Anterior cingulate cortex (tissue), 58 donors: ENCODE data around the gene SRRM1.
A peak's percentile ranks its signal among the peaks of the same experiment; 100 is the strongest.
"Not testable (repeated sequence)": the region's sequence is repeated elsewhere in the genome, so short reads cannot be mapped to it uniquely, and the experiment has no call there.

ENCODE experiments used
- DNase-seq, 58 donors: peaks; one replicate each; lab custom pipeline; 2025; lab: John Stamatoyannopoulos, UW

The SRRM1 gene

GRCh38 chr1:24692351-24692980 lies 49.4 kb downstream of the SRRM1 start:
- DNase-seq = no peak

GRCh38 chr1:24693827-24694379 lies 50.8 kb downstream of the SRRM1 start:
- DNase-seq = no peak

- no peak for DNase-seq
These were observed 51.3 kb downstream of the SRRM1 start for GRCh38 chr1:24694380-24694843.

GRCh38 chr1:24695202-24695974 lies 52.3 kb downstream of the SRRM1 start:
- no peak for DNase-seq

GRCh38 chr1:24696041-24696755 lies 53.1 kb downstream of the SRRM1 start:
- no peak for DNase-seq

- DNase-seq = no peak
These were observed 53.7 kb downstream of the SRRM1 start for GRCh38 chr1:24696756-24697330.

GRCh38 chr1:24697453-24698001 lies 54.4 kb downstream of the SRRM1 start:
- not testable (repeated sequence) for DNase-seq

GRCh38 chr1:24698326-24698725 lies 55.2 kb downstream of the SRRM1 start:
- DNase-seq = not testable (repeated sequence)

- no peak for DNase-seq
These were observed 56.5 kb downstream of the SRRM1 start for GRCh38 chr1:24699628-24700027.

- no peak for DNase-seq
These were observed 59.6 kb downstream of the SRRM1 start for GRCh38 chr1:24702511-24703293.

GRCh38 chr1:24704411-24705259 lies 61.5 kb downstream of the SRRM1 start:
- DNase-seq = peak in 35 of 58 donors; percentile 8 to 84 (median 41)

- peak in 53 of 58 donors; percentile 8 to 86 (median 63) for DNase-seq
These were observed 62.4 kb downstream of the SRRM1 start for GRCh38 chr1:24705260-24706073.

- not testable (repeated sequence) for DNase-seq
These were observed 62.9 kb downstream of the SRRM1 start for GRCh38 chr1:24706074-24706389.

GRCh38 chr1:24707687-24708086 lies 64.6 kb downstream of the SRRM1 start:
- no peak for DNase-seq

GRCh38 chr1:24708938-24709337 lies 65.8 kb downstream of the SRRM1 start:
- no peak for DNase-seq

GRCh38 chr1:24709791-24710441 lies 66.8 kb downstream of the SRRM1 start:
- no peak for DNase-seq

- DNase-seq = no peak
These were observed 68.2 kb downstream of the SRRM1 start for GRCh38 chr1:24711329-24711728.
